Activated gamma-delta T cell treated with anti-CD3 and anti-CD28 coated beads, Interleukin-2, amount 50 U/mL, for 16 hours (primary cell): Measurements from ENCODE around the gene BEGAIN.

Experiments
- DNase-seq: peaks from one replicate; pipeline ENCODE4 v3.0.0-alpha.2; 2020; ENCODE audit warnings: low read depth

Gene BEGAIN

GRCh38 chr14:100601064-100601463 lies 13.8 kb upstream of the BEGAIN start:
- no peak for DNase-seq

DNA sequence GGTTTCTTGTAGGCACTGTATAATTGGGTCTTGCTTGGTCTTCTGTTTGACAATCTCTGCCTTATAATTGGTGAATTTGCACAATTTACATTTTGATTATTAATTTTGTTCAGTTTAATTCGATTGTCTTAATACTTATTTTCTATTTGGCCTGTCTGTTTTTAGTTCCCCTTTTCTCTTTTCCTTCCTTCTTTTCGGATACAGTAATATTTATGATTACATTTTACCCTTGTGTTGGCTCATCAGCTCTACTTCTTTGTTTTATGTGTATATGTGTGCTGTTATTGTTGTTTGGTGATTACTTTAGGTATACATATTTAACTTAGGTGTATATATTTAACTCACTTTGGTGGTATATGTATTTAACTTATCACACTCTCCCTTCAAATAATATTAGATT lies 12.8 kb upstream of the BEGAIN start:
- no peak for DNase-seq

GRCh38 chr14:100594625-100594951 lies 7.4 kb upstream of the BEGAIN start:
- no peak for DNase-seq

GRCh38 chr14:100593751-100594624 lies 6.8 kb upstream of the BEGAIN start:
- DNase-seq: no peak

DNA sequence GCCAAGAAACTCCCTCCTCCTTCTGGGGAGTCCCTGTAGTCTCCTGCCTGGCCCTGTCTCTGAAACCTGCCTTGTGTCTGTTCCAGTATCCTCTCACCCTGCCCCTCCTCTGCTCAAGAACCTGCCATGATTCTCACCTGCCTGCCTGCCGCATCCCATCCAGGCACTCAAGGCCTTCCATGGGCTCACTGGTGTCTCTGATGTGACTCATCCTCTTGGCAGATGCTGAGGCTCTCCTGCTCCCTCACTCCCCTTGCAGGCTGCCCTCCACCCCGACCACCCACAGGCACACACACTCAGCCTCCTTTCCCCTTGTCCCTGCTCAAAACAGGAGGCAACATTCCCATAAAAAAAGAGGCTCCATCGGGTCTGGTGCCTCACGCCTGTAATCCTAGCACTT lies 5.8 kb upstream of the BEGAIN start:
- DNase-seq: no peak

DNA sequence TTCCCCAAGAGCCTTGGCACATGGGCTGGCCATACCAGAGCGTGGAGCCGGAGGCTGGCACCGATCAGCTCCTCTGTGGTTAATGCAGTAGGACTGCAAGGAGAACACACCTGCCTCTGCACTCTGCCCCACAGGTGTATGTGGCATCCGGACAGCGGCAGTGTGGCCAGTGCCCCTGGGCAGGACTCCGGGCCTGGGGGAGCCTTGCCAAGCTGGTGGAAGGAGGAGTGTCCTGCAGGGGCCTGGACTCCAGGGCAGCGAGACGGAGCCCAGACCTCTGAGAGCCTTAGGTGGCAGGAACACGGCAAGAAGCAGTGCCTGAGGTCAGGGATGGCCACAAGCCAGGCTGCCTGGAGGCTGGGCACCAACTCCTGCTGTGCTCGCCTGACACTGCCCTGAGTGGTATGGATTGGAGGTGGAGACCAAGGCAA lies 5.3 kb upstream of the BEGAIN start:
- DNase-seq: no peak

DNA sequence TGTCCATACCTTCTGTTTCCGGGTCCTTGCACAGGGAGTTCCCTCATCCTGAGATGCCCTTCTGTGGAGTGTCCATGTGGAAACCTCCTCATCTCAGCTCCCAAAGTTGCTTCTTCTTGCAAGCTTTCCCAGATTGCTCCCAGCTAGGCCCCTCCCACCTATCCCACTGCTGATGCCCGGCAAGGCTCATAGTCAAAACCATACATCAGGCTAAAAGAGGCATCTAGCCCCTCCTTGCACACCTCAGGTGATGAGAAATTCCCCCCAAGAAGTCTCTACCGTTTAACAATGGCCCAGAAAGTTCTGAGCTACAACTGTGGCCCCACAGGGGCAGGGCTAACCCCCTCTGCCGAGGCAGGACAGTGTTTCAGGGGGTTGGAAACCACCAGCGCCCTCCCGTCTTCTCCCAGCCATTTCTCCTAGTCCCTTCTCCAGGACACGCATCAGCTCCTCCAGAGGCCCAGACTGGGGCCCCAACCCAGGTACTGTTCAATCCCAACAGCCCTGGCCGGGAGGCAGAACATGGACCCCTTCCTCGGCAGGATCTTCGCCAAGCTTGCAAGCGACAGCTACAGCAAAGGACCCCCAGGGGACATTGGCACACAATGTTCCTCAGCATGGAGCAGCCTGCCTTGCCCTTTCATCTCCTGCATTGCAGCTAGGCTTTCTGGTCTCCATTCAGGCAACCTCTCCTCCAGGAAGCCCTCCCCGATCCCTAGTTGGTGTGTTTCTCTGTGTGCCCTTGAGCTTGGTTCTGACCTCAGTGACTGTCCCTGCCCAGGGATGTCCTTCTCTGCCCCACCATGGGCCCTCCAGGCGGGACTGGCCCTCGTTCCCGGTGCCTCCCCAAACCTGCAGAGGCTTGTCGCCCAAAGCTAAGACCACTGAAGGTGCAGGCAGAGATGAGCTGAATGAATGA lies 4.5 kb upstream of the BEGAIN start:
- no peak for DNase-seq

GRCh38 chr14:100590726-100591452 lies 3.7 kb upstream of the BEGAIN start:
- DNase-seq: no peak

GRCh38 chr14:100589760-100590469 lies 2.7 kb upstream of the BEGAIN start:
- DNase-seq: no peak

DNA sequence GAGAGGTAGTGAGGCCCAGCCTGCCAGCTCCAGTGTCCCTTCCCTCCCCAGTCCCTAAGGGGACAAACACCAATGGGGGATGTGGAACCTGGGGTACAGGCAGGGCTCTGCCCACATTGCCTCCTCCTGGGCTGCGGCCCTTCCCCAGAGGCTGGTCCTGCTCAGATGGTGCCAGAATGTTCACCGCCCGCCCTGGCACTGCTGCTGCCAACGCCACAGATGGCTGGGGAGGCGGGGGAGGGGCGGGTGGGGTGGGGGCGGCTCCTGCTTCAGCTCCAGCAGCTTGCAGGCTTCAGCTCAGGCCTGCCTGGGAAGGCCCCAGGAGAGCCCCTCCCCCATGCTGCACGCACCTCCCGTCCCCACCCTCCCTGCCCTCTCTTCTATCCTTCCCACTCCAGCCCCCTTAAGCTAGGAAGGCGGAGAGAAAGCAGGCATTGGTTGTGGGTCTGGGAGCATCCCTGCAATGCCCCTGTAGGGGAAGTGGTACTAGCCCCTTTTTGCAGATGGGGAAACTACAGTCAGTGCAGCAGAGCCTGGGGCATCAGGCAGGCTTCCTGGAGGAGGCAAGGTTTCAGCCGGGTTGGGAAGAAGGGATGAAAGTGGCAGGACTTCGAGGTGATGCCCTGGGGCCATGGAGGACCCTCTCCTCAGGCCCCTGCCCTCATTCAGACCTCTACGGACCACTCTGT lies 2.0 kb upstream of the BEGAIN start:
- no peak for DNase-seq

- DNase-seq: no peak
Observed at GRCh38 chr14:100588671-100589070, 1.5 kb upstream of the BEGAIN start.

DNA sequence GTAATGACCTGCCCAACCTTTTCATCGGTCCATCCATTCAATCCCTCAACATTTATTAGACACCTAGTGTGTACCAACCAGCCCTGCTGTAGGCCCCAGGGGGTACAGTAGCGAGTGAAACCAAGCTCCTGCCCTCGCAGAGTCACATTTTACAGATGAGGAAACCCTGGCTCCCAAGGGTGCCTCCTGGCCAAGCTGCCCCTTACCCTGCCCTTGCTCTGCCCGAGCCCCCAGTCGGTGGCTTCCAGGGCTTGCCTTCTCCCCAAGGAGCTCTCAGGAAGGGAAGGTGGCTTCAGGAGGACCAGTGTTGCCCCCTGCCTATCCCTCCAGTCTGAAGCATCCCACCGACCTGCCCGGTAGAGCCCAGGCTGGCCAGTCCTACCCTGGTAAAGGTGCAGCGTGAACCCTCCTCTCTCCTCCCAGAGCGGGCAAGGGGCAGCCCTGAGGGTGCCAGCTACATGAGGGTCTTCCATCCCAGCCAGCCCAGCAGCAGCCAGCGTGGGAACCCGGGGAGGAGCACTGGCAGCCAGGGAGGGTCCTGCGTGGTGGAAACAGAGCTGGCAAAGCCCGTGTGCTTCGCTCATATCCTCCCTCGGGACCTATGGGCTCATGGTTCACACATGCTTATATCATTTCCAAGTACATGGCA lies 670 bp upstream of the BEGAIN start:
- no peak for DNase-seq

DNA sequence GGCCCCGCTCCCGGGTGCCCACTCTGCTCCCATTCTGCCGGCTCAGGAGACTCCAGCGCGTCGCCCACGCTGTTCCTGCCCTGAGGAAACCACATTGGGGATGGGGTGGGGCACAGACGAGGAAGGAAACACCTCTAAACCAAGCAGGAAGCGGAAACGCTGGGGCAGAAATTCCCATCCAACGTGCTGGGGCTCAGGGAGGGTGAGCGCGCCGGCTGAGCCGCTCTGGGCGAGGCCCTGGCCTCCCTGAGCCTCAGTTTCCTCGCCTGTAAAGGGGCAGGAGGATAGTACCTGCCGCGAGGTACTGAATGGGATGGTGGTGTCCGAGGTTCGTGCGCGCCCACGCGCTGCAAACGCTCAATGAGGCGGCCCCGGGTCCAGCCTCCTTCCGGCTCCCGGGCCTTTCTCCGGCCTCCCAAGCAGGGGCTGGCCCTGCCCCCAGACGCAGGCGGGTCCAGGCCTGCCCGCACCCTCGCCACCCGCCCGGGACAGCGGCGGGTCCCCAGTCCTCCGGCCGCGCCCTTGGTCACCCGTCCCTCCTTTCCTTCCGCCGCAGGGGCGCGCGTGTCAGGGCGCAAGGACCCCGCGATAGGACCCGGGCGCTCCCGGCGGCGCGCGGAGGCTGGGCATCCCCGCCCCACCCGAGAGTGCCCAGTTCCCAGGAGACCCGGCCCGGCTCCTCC lies 673 bp downstream of the BEGAIN start:
- no peak for DNase-seq

DNA sequence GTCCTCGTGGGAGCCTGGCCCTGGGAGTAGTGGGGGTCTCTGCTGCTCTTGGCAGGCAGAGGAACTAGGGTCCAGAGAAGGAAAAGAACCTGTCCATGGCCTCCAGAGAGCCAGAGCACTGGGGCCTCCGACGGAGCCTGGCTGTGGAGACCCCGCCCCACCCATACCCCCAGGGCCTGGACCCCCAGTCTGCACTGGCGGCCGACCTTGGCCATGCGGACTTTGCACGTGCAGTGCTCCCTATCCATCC lies 1.1 kb downstream of the BEGAIN start:
- DNase-seq: no peak

- no peak for DNase-seq
Observed at GRCh38 chr14:100585448-100586152, 1.6 kb downstream of the BEGAIN start.

GRCh38 chr14:100584056-100585031 lies 2.9 kb downstream of the BEGAIN start:
- no peak for DNase-seq

- DNase-seq: no peak
Observed at GRCh38 chr14:100583245-100583644, 4.0 kb downstream of the BEGAIN start.

DNA sequence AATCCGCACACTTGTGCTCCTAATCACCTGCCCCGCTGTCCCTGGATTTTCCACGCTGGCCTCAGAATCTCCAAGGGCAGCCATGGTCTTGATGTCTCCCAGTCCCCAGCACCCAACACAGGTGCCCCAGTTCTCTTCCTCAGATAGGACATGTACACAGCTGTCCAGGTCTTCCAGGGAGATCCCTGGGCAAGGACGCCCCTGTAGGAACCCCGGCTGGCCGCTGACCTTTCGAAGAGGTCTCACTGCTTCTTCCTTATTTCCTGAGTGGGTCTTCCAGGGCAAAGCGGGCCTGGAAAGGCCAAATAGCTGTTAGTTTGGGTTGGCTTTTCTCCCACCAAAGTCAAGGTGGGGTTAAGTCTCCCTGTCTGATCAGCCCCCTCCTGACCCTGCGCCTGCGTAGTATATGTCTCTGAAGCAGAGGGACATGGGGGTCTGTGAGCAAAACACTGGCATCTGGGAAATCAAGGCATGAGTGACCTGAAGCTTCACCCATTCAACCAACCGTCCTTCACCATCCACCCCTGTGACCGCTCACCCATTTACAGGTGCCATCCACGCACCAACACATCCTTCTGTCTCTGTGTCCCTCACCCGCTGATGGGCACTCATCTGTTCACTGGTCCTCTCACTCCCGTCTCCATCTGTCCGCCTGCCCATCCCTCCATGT lies 4.6 kb downstream of the BEGAIN start:
- DNase-seq: no peak
